ENCODE measurements around the gene CDH13.

Gene CDH13

DNA sequence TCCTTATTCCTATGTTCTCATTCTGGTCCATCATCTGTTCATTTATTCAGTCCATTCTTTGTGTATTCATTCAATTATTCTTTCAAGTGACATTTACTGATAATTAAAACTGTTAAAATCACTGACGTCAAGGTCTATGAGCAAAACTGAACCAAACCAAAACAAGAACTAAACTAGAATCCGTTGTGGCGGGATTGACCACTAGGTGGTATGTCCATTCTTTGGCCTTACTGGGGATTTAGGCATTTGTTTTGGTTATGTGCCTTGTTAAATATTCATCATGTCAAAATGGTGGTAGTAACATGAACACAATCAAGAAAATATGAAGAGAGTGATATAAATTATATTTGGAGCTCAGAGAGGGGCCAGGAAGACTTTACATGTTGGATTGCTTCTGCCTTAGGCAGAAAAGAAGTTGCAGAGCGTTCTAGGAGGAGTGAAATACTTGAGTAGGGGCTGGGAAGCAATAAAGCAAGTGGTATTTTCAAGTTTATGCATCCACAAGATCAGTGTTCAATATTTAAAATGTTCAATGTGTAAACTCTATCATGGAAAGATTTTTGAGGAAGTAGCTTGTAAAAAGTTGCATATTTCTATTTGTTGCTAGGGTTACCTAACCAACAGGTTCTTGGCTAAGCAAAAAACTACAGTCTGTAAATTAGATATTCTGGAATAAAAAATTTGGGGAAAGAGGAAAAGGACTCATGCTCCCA, 129.0 kb downstream of the CDH13 start:
- no peak overlapping the region for H3K4ac ChIP-seq (ENCODE audit: low read depth in 1 of 2, low read length in 2 of 2)
- no peak overlapping the region for H3K23ac ChIP-seq (ENCODE audit: low read length in 2 of 2)
- DNase-seq = no peak
- H3K14ac ChIP-seq (ENCODE audit: low read length in 2 of 2) = no peak overlapping the region
- H2AFZ ChIP-seq (ENCODE audit: low read depth, low read length) = no peak overlapping the region
- no peaks in the 10 kb centered on the region for H3K27me3 ChIP-seq (ENCODE audit: control insufficient read depth in 1 of 2, insufficient read depth in 1 of 2, low read length in 2 of 2)
- H3K4me2 ChIP-seq (ENCODE audit: low read length, poor library complexity, severe bottlenecking) = no peak overlapping the region
- no peak overlapping the region for H2AK5ac ChIP-seq (ENCODE audit: low read length, severe bottlenecking)
- H3K27ac ChIP-seq (ENCODE audit: low read length, poor library complexity, severe bottlenecking) = peak overlapping the region; percentile 34
- H3K18ac ChIP-seq (ENCODE audit: low read depth in 1 of 2, low read length in 2 of 2) = no peak overlapping the region
- peaks cover 30% of the 10 kb centered on the region for H3K79me1 ChIP-seq (replicated peaks; ENCODE audit: low read length, poor library complexity, severe bottlenecking)
- H2BK12ac ChIP-seq (ENCODE audit: low read length in 2 of 2) = no peak overlapping the region
- H4K8ac ChIP-seq (ENCODE audit: low read length) = no peak overlapping the region
- no peak overlapping the region for H3K9ac ChIP-seq (ENCODE audit: low read length)
- peaks cover 6% of the 10 kb centered on the region for H3K4me1 ChIP-seq (ENCODE audit: control insufficient read depth, insufficient read depth, low read depth, low read length)
- H3K4me3 ChIP-seq (ENCODE audit: insufficient read depth in 1 of 2, low read depth in 1 of 2, low read length in 2 of 2) = no peak overlapping the region
- no peaks in the 10 kb centered on the region for H3K9me3 ChIP-seq (ENCODE audit: control insufficient read depth, low read length)
- H2BK5ac ChIP-seq (ENCODE audit: low read depth, low read length, poor library complexity, severe bottlenecking) = no peak overlapping the region
- no peak overlapping the region for H2BK120ac ChIP-seq (ENCODE audit: low read depth, low read length)
- no peak overlapping the region for H4K91ac ChIP-seq (ENCODE audit: low read length)
- 91% methylated on average over 4 of the region's 4 CpGs for WGBS
- H3K36me3 ChIP-seq (ENCODE audit: control insufficient read depth in 1 of 2, insufficient read depth in 2 of 2, low read depth in 1 of 2, low read length in 2 of 2) = no peaks in the 10 kb centered on the region
- H2BK15ac ChIP-seq (ENCODE audit: low read depth, poor library complexity, severe bottlenecking) = no peak overlapping the region

DNA sequence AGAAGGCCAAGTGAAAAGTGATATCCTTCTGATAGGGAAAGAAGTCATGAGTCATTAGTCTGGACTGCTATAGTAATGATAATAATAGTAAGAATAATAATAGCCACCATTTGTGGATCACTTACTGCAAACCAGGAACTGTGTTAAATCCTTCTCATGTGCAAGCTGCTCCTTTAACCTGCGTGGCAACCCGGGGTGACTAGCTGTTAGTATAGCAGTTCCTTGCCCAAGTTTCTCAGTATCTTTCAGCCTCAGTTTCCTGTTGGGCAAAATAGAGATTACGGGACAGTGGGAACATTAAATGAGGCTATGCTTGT, 129.5 kb downstream of the CDH13 start:
- 88% methylated on average over 3 of the region's 3 CpGs for WGBS
- no peak overlapping the region for H2BK120ac ChIP-seq (ENCODE audit: low read depth, low read length)

DNA sequence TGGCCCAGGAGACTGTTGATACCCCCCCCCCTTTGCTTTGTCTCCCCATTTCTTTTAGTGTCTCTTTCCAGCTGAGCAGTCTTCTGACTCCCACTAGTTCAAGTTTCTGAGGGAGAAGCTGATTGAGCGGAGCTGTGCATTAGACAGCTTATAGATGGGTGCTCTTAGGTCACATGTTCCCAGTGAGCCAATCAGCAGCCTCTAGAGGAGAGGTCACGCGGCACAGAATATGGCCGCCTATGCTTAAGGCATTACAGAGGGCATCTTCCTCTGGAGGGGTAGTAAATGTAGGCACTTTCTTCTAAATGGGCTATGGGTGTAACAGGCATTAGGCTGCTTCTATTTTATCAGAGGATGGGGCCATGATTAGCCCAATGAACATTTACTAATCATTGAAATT, 131.6 kb downstream of the CDH13 start:
- Histone ChIP-seq H2BK5ac (ENCODE audit: low read depth, low read length, poor library complexity, severe bottlenecking) (no peak overlapping the region), H3K4me1 (ENCODE audit: control insufficient read depth, insufficient read depth, low read depth, low read length) (peaks cover 5% of the 10 kb centered on the region), H3K4me3 (ENCODE audit: insufficient read depth in 1 of 2, low read depth in 1 of 2, low read length in 2 of 2) (no peak overlapping the region), H3K27ac (ENCODE audit: low read length, poor library complexity, severe bottlenecking) (no peak overlapping the region), H3K36me3 (ENCODE audit: control insufficient read depth in 1 of 2, insufficient read depth in 2 of 2, low read depth in 1 of 2, low read length in 2 of 2) (no peaks in the 10 kb centered on the region), H2AFZ (ENCODE audit: low read depth, low read length) (no peak overlapping the region), H2BK12ac (ENCODE audit: low read length in 2 of 2) (no peak overlapping the region), H4K91ac (ENCODE audit: low read length) (no peak overlapping the region), H3K23ac (ENCODE audit: low read length in 2 of 2) (no peak overlapping the region), H3K4ac (ENCODE audit: low read depth in 1 of 2, low read length in 2 of 2) (no peak overlapping the region), H3K79me1 (replicated peaks; ENCODE audit: low read length, poor library complexity, severe bottlenecking) (peaks cover 19% of the 10 kb centered on the region), H3K27me3 (ENCODE audit: control insufficient read depth in 1 of 2, insufficient read depth in 1 of 2, low read length in 2 of 2) (no peaks in the 10 kb centered on the region), H3K4me2 (ENCODE audit: low read length, poor library complexity, severe bottlenecking) (no peak overlapping the region), H3K9me3 (ENCODE audit: control insufficient read depth, low read length) (no peaks in the 10 kb centered on the region), H2AK5ac (ENCODE audit: low read length, severe bottlenecking) (no peak overlapping the region), H3K18ac (ENCODE audit: low read depth in 1 of 2, low read length in 2 of 2) (no peak overlapping the region), H2BK120ac (ENCODE audit: low read depth, low read length) (no peak overlapping the region), H2BK15ac (ENCODE audit: low read depth, poor library complexity, severe bottlenecking) (no peak overlapping the region), H4K8ac (ENCODE audit: low read length) (no peak overlapping the region), H3K14ac (ENCODE audit: low read length in 2 of 2) (no peak overlapping the region), H3K9ac (ENCODE audit: low read length) (no peak overlapping the region)
- 98% methylated on average over 4 of the region's 4 CpGs for WGBS
- no peak for DNase-seq

More for the DNA sequence above, 129.5 kb downstream of the CDH13 start:
- Histone ChIP-seq H3K14ac (ENCODE audit: low read length in 2 of 2) (no peak overlapping the region), H3K27me3 (ENCODE audit: control insufficient read depth in 1 of 2, insufficient read depth in 1 of 2, low read length in 2 of 2) (no peaks in the 10 kb centered on the region), H3K36me3 (ENCODE audit: control insufficient read depth in 1 of 2, insufficient read depth in 2 of 2, low read depth in 1 of 2, low read length in 2 of 2) (no peaks in the 10 kb centered on the region), H4K91ac (ENCODE audit: low read length) (no peak overlapping the region), H2AK5ac (ENCODE audit: low read length, severe bottlenecking) (no peak overlapping the region), H3K9me3 (ENCODE audit: control insufficient read depth, low read length) (no peaks in the 10 kb centered on the region), H2BK15ac (ENCODE audit: low read depth, poor library complexity, severe bottlenecking) (no peak overlapping the region), H3K4me2 (ENCODE audit: low read length, poor library complexity, severe bottlenecking) (no peak overlapping the region), H2BK12ac (ENCODE audit: low read length in 2 of 2) (no peak overlapping the region), H3K4me3 (ENCODE audit: insufficient read depth in 1 of 2, low read depth in 1 of 2, low read length in 2 of 2) (no peak overlapping the region), H3K9ac (ENCODE audit: low read length) (no peak overlapping the region), H3K4me1 (ENCODE audit: control insufficient read depth, insufficient read depth, low read depth, low read length) (peaks cover 6% of the 10 kb centered on the region), H2BK5ac (ENCODE audit: low read depth, low read length, poor library complexity, severe bottlenecking) (no peak overlapping the region), H3K4ac (ENCODE audit: low read depth in 1 of 2, low read length in 2 of 2) (no peak overlapping the region), H3K79me1 (replicated peaks; ENCODE audit: low read length, poor library complexity, severe bottlenecking) (peaks cover 28% of the 10 kb centered on the region), H3K23ac (ENCODE audit: low read length in 2 of 2) (no peak overlapping the region), H3K27ac (ENCODE audit: low read length, poor library complexity, severe bottlenecking) (no peak overlapping the region), H2AFZ (ENCODE audit: low read depth, low read length) (no peak overlapping the region), H3K18ac (ENCODE audit: low read depth in 1 of 2, low read length in 2 of 2) (no peak overlapping the region), H4K8ac (ENCODE audit: low read length) (no peak overlapping the region)
- no peak for DNase-seq

DNA sequence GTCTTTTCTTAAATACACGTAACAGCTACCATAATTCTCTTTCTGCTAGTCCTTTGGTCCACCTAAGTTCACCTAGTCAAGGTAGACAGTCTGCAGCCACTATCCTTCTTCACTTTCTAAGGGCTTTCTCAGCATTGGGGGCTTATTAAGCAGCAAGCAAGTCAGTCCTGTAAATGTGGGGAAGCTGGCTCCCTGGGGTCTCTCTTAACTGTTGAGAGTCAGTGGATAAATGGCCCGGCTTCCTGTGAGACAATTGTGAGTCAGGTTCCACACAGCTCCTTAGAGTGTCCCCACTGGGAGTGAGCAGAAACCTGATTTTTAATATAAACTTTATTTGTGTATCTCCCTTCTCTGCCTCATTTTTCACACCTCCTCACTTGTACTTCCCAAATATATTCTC, 132.1 kb downstream of the CDH13 start:
- Histone ChIP-seq H2BK15ac (ENCODE audit: low read depth, poor library complexity, severe bottlenecking) (no peak overlapping the region), H2AK5ac (ENCODE audit: low read length, severe bottlenecking) (peak overlapping the region; percentile 49), H3K27ac (ENCODE audit: low read length, poor library complexity, severe bottlenecking) (no peak overlapping the region), H3K18ac (ENCODE audit: low read depth in 1 of 2, low read length in 2 of 2) (no peak overlapping the region), H3K23ac (ENCODE audit: low read length in 2 of 2) (no peak overlapping the region), H3K4me2 (ENCODE audit: low read length, poor library complexity, severe bottlenecking) (no peak overlapping the region), H3K14ac (ENCODE audit: low read length in 2 of 2) (peak overlapping the region in 1 of 2 experiments; percentile 37), H4K91ac (ENCODE audit: low read length) (no peak overlapping the region), H3K36me3 (ENCODE audit: control insufficient read depth in 1 of 2, insufficient read depth in 2 of 2, low read depth in 1 of 2, low read length in 2 of 2) (no peaks in the 10 kb centered on the region), H2BK5ac (ENCODE audit: low read depth, low read length, poor library complexity, severe bottlenecking) (no peak overlapping the region), H4K8ac (ENCODE audit: low read length) (no peak overlapping the region), H3K9me3 (ENCODE audit: control insufficient read depth, low read length) (no peaks in the 10 kb centered on the region), H2BK12ac (ENCODE audit: low read length in 2 of 2) (no peak overlapping the region), H3K27me3 (ENCODE audit: control insufficient read depth in 1 of 2, insufficient read depth in 1 of 2, low read length in 2 of 2) (no peaks in the 10 kb centered on the region), H3K4me1 (ENCODE audit: control insufficient read depth, insufficient read depth, low read depth, low read length) (peaks cover 7% of the 10 kb centered on the region), H3K9ac (ENCODE audit: low read length) (no peak overlapping the region), H2AFZ (ENCODE audit: low read depth, low read length) (no peak overlapping the region), H2BK120ac (ENCODE audit: low read depth, low read length) (no peak overlapping the region), H3K4me3 (ENCODE audit: insufficient read depth in 1 of 2, low read depth in 1 of 2, low read length in 2 of 2) (no peak overlapping the region), H3K4ac (ENCODE audit: low read depth in 1 of 2, low read length in 2 of 2) (no peak overlapping the region), H3K79me1 (replicated peaks; ENCODE audit: low read length, poor library complexity, severe bottlenecking) (peaks cover 16% of the 10 kb centered on the region)
- 100% methylated on average over 2 of the region's 2 CpGs for WGBS
- DNase-seq = no peak
